VCaP (cell line): ENCODE measurements around the gene CARD8.
A peak's percentile ranks its signal among the peaks of the same experiment; 100 is the strongest.

Experiments used
- H3K27ac ChIP-seq: fragments of 450-650 bp; 2 replicates; pipeline ENCODE4 v1.5.1; 2017
- CTCF ChIP-seq: fragments of 450-650 bp; conservative IDR thresholded peaks from 2 replicates; pipeline ENCODE4 v1.5.1; 2017; ENCODE audit warnings: mild to moderate bottlenecking, moderate library complexity

Gene CARD8

GRCh38 chr19:48196321-48196763 is 59.4 kb downstream of the CARD8 start:
- no peak overlapping the region for H3K27ac ChIP-seq
- TF ChIP-seq CTCF, result no peak

- H3K27ac ChIP-seq, result no peak overlapping the region
- TF ChIP-seq CTCF, result no peak
Observed at GRCh38 chr19:48194844-48195830, 60.6 kb downstream of the CARD8 start.

- peak; percentile 60 for TF ChIP-seq CTCF
- no peak overlapping the region for H3K27ac ChIP-seq
Observed at GRCh38 chr19:48194041-48194843, 61.5 kb downstream of the CARD8 start.

- no peak overlapping the region for H3K27ac ChIP-seq
- no peak for TF ChIP-seq CTCF
Observed at GRCh38 chr19:48192750-48193149, 63.0 kb downstream of the CARD8 start.

GRCh38 chr19:48190885-48191284 is 64.8 kb downstream of the CARD8 start:
- no peak for TF ChIP-seq CTCF
- peak overlapping the region; percentile 62 for H3K27ac ChIP-seq

- H3K27ac ChIP-seq, result peak overlapping the region; percentile 62
- TF ChIP-seq CTCF, result peak; percentile 79
Observed at GRCh38 chr19:48190288-48190884, 65.3 kb downstream of the CARD8 start.

GRCh38 chr19:48186541-48186991 is 69.1 kb downstream of the CARD8 start:
- no peak for TF ChIP-seq CTCF
- H3K27ac ChIP-seq, result no peak overlapping the region
